ENCODE measurements around the gene TCF20.

GRCh38 chr22:42292732-42293520 lies 22.5 kb upstream of the TCF20 start:
- TF ChIP-seq CTCF (IDR thresholded peaks at IDR 0.05) (no peak), POLR2A (IDR thresholded peaks at IDR 0.05) (no peak)

Measured in uterus (tissue), 2 donors.